Omental fat pad (tissue), 4 donors: ENCODE results near the gene EXTL1. TPM values are rescaled to one million over a fixed set of nuclear protein-coding genes. Genes with fewer than 3 reads are reported as not detected.

Experiments
- ATAC-seq: fragments of 150-250 bp; one replicate; pipeline ENCODE4 v1.9.1; 2016; ENCODE audit warnings: mild to moderate bottlenecking, moderate library complexity; ENCODE audit not compliant: low FRiP score
- DNase-seq: peaks from one replicate; pipeline ENCODE4 v3.0.0-alpha.2; 2019; ENCODE audit warnings: low spot score
- small RNA-seq: library from RNA; depleted of rRNA; stranded (forward); fragments of <200 nt; gene quantifications from one replicate; pipeline ENCODE3, GENCODE V24; 2016
- total RNA-seq, 4 donors: library from RNA; depleted of rRNA; stranded (reverse); fragments of >200 nt; gene quantifications; one replicate each; pipeline ENCODE4 v1.1.0, GENCODE V29; 2016
- TF ChIP-seq, protein P1 (sequence below), 3 donors: fragments of 450-650 bp; IDR thresholded peaks; one replicate each; pipeline ENCODE4 v1.5.1; 2016 to 2017; ENCODE audit warnings: antibody characterized with exemption in 3 of 3, mild to moderate bottlenecking in 3 of 3, moderate library complexity in 2 of 3

Gene EXTL1
- total RNA-seq, 4 donors from 2014 or later: 0.65 TPM; not detected in 3

DNA sequence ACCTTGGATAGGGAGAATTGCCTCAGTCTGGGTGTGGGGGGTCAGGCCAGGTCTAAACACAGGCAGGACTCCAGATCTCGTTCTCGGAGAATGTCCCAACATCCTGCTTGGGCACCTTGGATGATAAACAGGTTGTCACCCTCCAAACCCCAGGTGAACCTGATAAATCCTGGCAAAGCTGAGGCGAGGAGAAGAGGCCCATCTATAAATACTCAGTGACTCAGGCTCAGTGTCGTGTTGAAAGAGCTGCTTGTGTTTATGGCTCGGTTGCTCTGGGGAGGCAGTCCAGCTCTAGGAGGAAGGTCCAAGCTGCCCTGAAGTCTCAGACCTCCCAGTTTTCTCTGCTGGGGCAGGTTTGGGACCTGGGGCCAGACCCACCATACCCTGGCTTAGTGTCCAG, 61.6 kb downstream of the EXTL1 start:
- TF ChIP-seq, protein P1, sequence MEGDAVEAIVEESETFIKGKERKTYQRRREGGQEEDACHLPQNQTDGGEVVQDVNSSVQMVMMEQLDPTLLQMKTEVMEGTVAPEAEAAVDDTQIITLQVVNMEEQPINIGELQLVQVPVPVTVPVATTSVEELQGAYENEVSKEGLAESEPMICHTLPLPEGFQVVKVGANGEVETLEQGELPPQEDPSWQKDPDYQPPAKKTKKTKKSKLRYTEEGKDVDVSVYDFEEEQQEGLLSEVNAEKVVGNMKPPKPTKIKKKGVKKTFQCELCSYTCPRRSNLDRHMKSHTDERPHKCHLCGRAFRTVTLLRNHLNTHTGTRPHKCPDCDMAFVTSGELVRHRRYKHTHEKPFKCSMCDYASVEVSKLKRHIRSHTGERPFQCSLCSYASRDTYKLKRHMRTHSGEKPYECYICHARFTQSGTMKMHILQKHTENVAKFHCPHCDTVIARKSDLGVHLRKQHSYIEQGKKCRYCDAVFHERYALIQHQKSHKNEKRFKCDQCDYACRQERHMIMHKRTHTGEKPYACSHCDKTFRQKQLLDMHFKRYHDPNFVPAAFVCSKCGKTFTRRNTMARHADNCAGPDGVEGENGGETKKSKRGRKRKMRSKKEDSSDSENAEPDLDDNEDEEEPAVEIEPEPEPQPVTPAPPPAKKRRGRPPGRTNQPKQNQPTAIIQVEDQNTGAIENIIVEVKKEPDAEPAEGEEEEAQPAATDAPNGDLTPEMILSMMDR (IDR thresholded peaks at IDR 0.05): no peak
- no peak for DNase-seq
- peak; percentile 55 for ATAC-seq

DNA sequence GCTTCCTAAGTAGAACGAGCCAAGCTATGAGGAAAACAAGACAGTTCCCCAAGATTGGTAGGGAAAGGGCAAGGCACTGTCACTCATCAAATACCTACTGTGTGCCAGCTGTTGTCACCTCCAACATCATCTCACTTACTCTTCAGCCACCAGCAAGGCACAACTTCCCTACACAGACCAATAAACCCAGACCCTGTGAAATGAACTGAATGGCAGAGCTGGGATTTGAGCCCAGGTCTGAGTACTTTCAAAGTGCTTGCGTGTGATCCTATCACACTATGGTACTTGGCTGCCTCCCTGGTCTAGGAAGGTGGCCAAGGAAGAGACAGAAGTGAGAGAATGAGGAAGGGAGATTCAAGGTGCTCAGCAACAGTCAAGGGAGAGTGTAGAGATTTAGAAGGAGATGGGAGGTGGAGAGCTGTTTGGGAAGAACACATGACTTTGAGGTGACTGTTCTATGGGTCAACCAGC, 62.6 kb downstream of the EXTL1 start:
- ATAC-seq (peak; percentile 59), DNase-seq (no peak)
- TF ChIP-seq, protein P1 (IDR thresholded peaks at IDR 0.05): no peak

DNA sequence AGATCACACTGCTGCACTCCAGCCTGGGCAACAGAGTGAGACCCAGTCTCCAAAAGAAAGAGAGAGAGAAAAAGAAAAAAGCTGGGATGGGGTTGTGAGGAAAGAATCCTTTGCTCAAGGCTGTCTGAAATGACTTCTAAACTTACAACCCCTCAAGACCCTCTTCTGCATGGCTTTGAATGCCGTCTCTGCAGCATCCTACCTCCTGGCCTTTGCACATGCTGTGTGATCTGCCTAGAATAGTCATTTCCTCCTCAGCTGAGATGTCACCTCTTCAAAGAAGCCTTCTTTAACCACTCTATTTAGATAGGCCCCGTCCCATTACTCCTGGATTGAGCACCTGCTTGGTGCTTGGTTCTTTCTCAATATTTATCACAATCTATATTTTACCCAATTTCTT, 63.3 kb downstream of the EXTL1 start:
- no peak for ATAC-seq
- TF ChIP-seq, protein P1 (IDR thresholded peaks at IDR 0.05): no peak
- DNase-seq: no peak

Small RNA genes lying within 50 kb of the gene (small RNA-seq; reads per million reads assigned to genes)
- gene RF00283: not detected
- gene RF00492: not detected

Other genes with a start within 250 kb of the EXTL1 start
- gene SELENON, start 221.6 kb upstream of the EXTL1 start, total RNA-seq: 10 to 100 TPM; 26.0 to 57.3 (median 53.6) TPM
- 10 to 100 TPM; 40.8 to 84.2 (median 61.3) TPM for gene MTFR1L, start 201.8 kb upstream of the EXTL1 start, total RNA-seq
- not detected for gene AUNIP, start 162.3 kb upstream of the EXTL1 start, total RNA-seq
- gene PAQR7, start 146.1 kb upstream of the EXTL1 start, total RNA-seq: 1 to 10 TPM; 4.3 to 7.2 (median 6.5) TPM
- gene STMN1, start 115.4 kb upstream of the EXTL1 start, total RNA-seq: 10 to 100 TPM; 19.5 to 41.0 (median 29.7) TPM
- 1 to 10 TPM; 5.3 to 9.8 (median 8.2) TPM for gene PAFAH2, start 23.7 kb upstream of the EXTL1 start, total RNA-seq
- gene SLC30A2, start 24.3 kb downstream of the EXTL1 start, total RNA-seq: 1 to 10 TPM in 1 of 4 donors, under 1 TPM in 1, not detected in 2; 0.36 to 1.7 TPM
- gene TRIM63, start 45.9 kb downstream of the EXTL1 start, total RNA-seq: under 1 TPM in 2 of 4 donors, not detected in 2; 0.60 to 0.74 TPM
- gene PDIK1L, start 90.0 kb downstream of the EXTL1 start, total RNA-seq: 1 to 10 TPM; 3.2 to 7.6 (median 4.6) TPM
- 10 to 100 TPM in 2 of 4 donors, 1 to 10 TPM in 2; 4.6 to 20.5 (median 13.2) TPM for gene FAM110D, start 137.3 kb downstream of the EXTL1 start, total RNA-seq
- gene C1orf232, start 147.2 kb downstream of the EXTL1 start, total RNA-seq: not detected
- gene ZNF593, start 148.1 kb downstream of the EXTL1 start, total RNA-seq: 10 to 100 TPM; 18.4 to 64.1 (median 42.5) TPM
- gene ZNF593OS, start 150.1 kb downstream of the EXTL1 start, total RNA-seq: not detected
- 1 to 10 TPM in 2 of 4 donors, under 1 TPM in 2; 0.75 to 6.0 (median 1.3) TPM for gene CNKSR1, start 155.7 kb downstream of the EXTL1 start, total RNA-seq
- not detected for gene CATSPER4, start 168.8 kb downstream of the EXTL1 start, total RNA-seq
- gene CEP85, start 212.4 kb downstream of the EXTL1 start, total RNA-seq: 1 to 10 TPM; 4.3 to 6.1 (median 5.3) TPM